ENCODE measurements around the gene KPNA2. TPM values are rescaled to one million over a fixed set of nuclear protein-coding genes. Genes with fewer than 3 reads are reported as not detected.

The KPNA2 gene
- total RNA-seq, 2 experiments from 2014 or later, result 64.4 to 65.9 TPM

DNA sequence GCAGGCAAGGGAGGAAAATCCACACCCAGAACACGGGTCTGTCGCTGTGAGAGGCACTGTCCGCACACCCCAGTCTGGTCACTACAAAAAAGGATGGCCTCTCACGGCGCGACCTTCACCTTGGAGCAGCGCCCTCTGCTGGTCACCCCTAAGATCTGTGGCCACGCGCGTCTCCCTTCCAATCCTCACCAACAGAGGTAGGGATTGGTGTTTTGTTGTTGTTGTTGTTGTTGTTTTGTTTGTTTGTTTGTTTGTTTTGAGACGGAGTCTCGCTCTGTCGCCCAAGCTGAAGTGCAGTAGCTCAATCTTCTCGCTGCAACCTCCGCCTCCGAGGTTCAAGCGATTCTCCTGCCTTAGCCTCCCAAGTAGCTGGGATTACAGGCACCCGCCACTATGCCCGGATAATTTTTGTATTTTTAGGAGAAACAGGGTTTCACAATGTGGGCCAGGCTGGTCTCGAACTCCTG is 24.3 kb upstream of the KPNA2 start:
- DNase-seq (peak; percentile 31 to 80 (median 46)), ATAC-seq (ENCODE audit: poor library complexity) (peak; percentile 78)
- ChIA-PET POLR2A (no interaction called here), CTCF (interaction anchor here (0.8 kb wide), 1 partner anchor 25 kb away, joined by 4 read pairs; the partner anchor contains the start of gene KPNA2)
- no peaks in the 10 kb centered on the region for H3K36me3 Mint-ChIP-seq (ENCODE audit: low read depth)
- no peaks in the 10 kb centered on the region for H3K9me3 Mint-ChIP-seq
- peak; percentile 85 for TF ChIP-seq CTCF (IDR thresholded peaks at IDR 0.05)
- Histone ChIP-seq H3K27ac (ENCODE audit: low read depth in 1 of 2, low read length in 2 of 2) (no peak overlapping the region), H3K4me1 (ENCODE audit: insufficient read depth, low read length) (peaks cover 8% of the 10 kb centered on the region), H3K27me3 (ENCODE audit: control insufficient read depth in 1 of 2, insufficient read depth in 2 of 2, low read length in 2 of 2) (no peaks in the 10 kb centered on the region), H3K36me3 (ENCODE audit: insufficient read depth, low read length) (no peaks in the 10 kb centered on the region), H3K9me3 (ENCODE audit: control insufficient read depth in 1 of 2, insufficient read depth in 1 of 2, low read length in 2 of 2) (no peaks in the 10 kb centered on the region), H3K4me3 (ENCODE audit: low read length) (peak overlapping the region; percentile 30)
- peaks cover 11% of the 10 kb centered on the region for H3K4me1 Mint-ChIP-seq (ENCODE audit: low read depth)
- H3K4me3 Mint-ChIP-seq, result peak overlapping the region; percentile 14
- H3K27ac Mint-ChIP-seq, result no peak overlapping the region
- no peaks in the 10 kb centered on the region for H3K27me3 Mint-ChIP-seq
- intact Hi-C loops (cut with DNase I, micrococcal nuclease), result loop anchor here in 1 of 2 experiments (5.0 kb wide), 1 partner anchor 49 kb away; no protein-coding TSS in a partner anchor

DNA sequence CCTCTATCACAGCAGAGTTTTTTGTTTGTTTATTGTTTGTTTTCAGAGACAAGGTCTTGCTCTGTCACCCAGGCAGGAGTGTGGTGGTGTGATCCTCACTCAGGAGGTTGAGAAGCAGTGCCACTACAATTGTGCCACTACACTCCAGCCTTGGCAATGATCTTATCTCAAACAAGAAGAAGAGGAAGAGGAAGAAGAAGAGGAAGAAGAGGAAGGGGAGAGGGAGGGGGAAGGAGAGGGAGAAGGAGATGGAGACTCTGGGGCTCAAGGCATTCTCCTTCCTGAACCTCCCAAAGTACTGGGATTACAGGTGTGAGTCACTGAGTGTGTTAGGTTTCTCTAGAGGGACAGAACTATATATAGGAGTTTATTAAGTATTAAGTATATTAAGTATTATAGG is 22.1 kb upstream of the KPNA2 start:
- ChIA-PET POLR2A (no interaction called here), CTCF (no interaction called here)
- intact Hi-C loops (cut with DNase I, micrococcal nuclease), result loop anchor here in 1 of 2 experiments (5.0 kb wide), 1 partner anchor 51 kb away; no protein-coding TSS in a partner anchor
- Histone ChIP-seq H3K9me3 (ENCODE audit: control insufficient read depth in 1 of 2, insufficient read depth in 1 of 2, low read length in 2 of 2) (no peaks in the 10 kb centered on the region), H3K4me1 (ENCODE audit: insufficient read depth, low read length) (peaks cover 8% of the 10 kb centered on the region), H3K27me3 (ENCODE audit: control insufficient read depth in 1 of 2, insufficient read depth in 2 of 2, low read length in 2 of 2) (no peaks in the 10 kb centered on the region), H3K36me3 (ENCODE audit: insufficient read depth, low read length) (no peaks in the 10 kb centered on the region), H3K4me3 (ENCODE audit: low read length) (no peak overlapping the region), H3K27ac (ENCODE audit: low read depth in 1 of 2, low read length in 2 of 2) (no peak overlapping the region)
- peaks cover 11% of the 10 kb centered on the region for H3K4me1 Mint-ChIP-seq (ENCODE audit: low read depth)
- no peak for TF ChIP-seq CTCF (IDR thresholded peaks at IDR 0.05)
- H3K36me3 Mint-ChIP-seq (ENCODE audit: low read depth), result no peaks in the 10 kb centered on the region
- no peak for ATAC-seq (ENCODE audit: poor library complexity)
- no peak for DNase-seq
- no peak overlapping the region for H3K27ac Mint-ChIP-seq
- H3K4me3 Mint-ChIP-seq, result no peak overlapping the region
- H3K9me3 Mint-ChIP-seq, result no peaks in the 10 kb centered on the region
- no peaks in the 10 kb centered on the region for H3K27me3 Mint-ChIP-seq

DNA sequence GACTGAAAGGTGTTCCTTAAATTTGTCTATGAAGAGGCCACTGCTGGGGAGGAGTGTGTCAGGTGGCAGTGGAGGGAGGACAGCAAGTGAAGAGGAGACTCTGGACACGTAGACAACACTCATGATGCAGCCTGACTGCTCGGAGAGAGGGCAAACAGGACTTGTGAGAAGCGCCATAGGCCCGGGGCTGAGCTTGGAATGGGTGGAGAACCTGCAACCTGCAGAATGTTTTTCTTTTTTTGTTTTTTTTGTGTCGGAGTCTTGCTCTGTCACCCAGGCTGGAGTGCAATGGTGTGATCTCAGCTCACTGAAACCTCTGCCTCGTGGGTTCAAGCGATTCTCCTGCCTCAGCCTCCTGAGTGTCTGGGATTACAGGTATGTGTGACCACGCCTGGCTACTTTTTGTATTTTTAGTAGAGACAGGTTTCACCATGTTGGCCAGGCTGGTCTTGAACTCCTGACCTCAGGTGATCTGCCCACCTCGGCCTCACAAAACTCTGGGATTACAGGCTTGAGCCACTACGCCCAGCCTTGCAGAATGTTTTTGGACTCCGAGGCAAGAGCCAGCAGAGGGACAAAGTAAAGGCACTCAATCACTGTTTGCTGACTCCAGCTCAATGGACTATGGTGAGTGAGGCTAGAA is 20.3 kb upstream of the KPNA2 start:
- no peak for TF ChIP-seq CTCF (IDR thresholded peaks at IDR 0.05)
- intact Hi-C loops (cut with DNase I, micrococcal nuclease), result no loop called here
- H3K4me3 Mint-ChIP-seq, result no peak overlapping the region
- H3K4me3 ChIP-seq (ENCODE audit: low read length), result no peak overlapping the region
- H3K27me3 ChIP-seq (ENCODE audit: control insufficient read depth in 1 of 2, insufficient read depth in 2 of 2, low read length in 2 of 2), result no peaks in the 10 kb centered on the region
- no peaks in the 10 kb centered on the region for H3K9me3 Mint-ChIP-seq
- H3K27ac Mint-ChIP-seq, result no peak overlapping the region
- H3K4me1 ChIP-seq (ENCODE audit: insufficient read depth, low read length), result peaks cover 17% of the 10 kb centered on the region
- no peak overlapping the region for H3K27ac ChIP-seq (ENCODE audit: low read depth in 1 of 2, low read length in 2 of 2)
- peaks cover 5% of the 10 kb centered on the region for H3K27me3 Mint-ChIP-seq
- H3K9me3 ChIP-seq (ENCODE audit: control insufficient read depth in 1 of 2, insufficient read depth in 1 of 2, low read length in 2 of 2), result no peaks in the 10 kb centered on the region
- H3K36me3 ChIP-seq (ENCODE audit: insufficient read depth, low read length), result no peaks in the 10 kb centered on the region
- ATAC-seq (ENCODE audit: poor library complexity) (no peak), DNase-seq (no peak)
- H3K4me1 Mint-ChIP-seq (ENCODE audit: low read depth), result peaks cover 21% of the 10 kb centered on the region
- ChIA-PET POLR2A (no interaction called here), CTCF (no interaction called here)
- H3K36me3 Mint-ChIP-seq (ENCODE audit: low read depth), result peaks cover 8% of the 10 kb centered on the region

Measured in CD4-positive, alpha-beta T cell (primary cell).